PC-9 (cell line): ENCODE results near the gene ANXA2.
"Not testable (repeated sequence)": the region's sequence is repeated elsewhere in the genome, so short reads cannot be mapped to it uniquely, and the experiment has no call there.

Experiments used
- CTCF ChIP-seq: fragments of 200-600 bp; sonication (generic); conservative IDR thresholded peaks from 2 replicates; pipeline ENCODE4 v1.6.1; 2017; ENCODE audit warnings: mixed run types, antibody characterized with exemption, mild to moderate bottlenecking, moderate library complexity
- EZH2 ChIP-seq: fragments of 200-600 bp; sonication (generic); IDR thresholded peaks from 2 replicates; pipeline ENCODE4 v1.8.0; 2017; ENCODE audit warnings: antibody characterized with exemption, low read depth

- not testable (repeated sequence) for TF ChIP-seq CTCF, EZH2
Measured at GRCh38 chr15:60410350-60410749, 12.6 kb upstream of the ANXA2 start.
